Omental fat pad (tissue), 4 donors: ENCODE results near the gene GTF2H1. TPM values are rescaled to one million over a fixed set of nuclear protein-coding genes. Genes with fewer than 3 reads are reported as not detected.
A peak's percentile ranks its signal among the peaks of the same experiment; 100 is the strongest.

Source experiments
- ATAC-seq: fragments of 150-250 bp; one replicate; pipeline ENCODE4 v1.9.1; 2016; ENCODE audit warnings: mild to moderate bottlenecking, moderate library complexity; ENCODE audit not compliant: low FRiP score
- DNase-seq: peaks from one replicate; pipeline ENCODE4 v3.0.0-alpha.2; 2019; ENCODE audit warnings: low spot score
- total RNA-seq, 4 donors: library from RNA; depleted of rRNA; stranded (reverse); fragments of >200 nt; gene quantifications; one replicate each; pipeline ENCODE4 v1.1.0, GENCODE V29; 2016
- TF ChIP-seq, protein P1 (sequence below), 3 donors: fragments of 450-650 bp; IDR thresholded peaks; one replicate each; pipeline ENCODE4 v1.5.1; 2016 to 2017; ENCODE audit warnings: antibody characterized with exemption in 3 of 3, mild to moderate bottlenecking in 3 of 3, moderate library complexity in 2 of 3

GTF2H1 gene
- total RNA-seq, 4 donors from 2014 or later: 54.1 to 74.2 (median 70.8) TPM

DNA sequence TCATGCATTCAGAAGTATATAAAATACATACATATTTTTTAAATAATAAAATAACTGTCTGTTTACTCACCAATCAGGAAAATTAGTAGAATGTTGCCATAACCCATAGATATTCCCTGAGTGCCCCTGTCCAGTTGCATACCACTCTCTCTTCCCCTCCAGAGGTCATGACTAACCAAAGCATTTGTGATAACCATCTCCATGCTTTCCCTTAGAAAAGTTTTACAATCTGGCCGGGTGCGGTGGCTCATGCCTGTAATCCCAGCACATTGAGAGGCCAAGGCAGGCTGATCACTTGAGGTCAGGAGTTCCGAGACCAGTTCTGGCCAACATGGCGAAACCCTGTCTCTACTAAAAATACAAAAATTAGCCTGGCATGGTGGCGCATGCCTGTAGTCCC, 38.8 kb downstream of the GTF2H1 start:
- DNase-seq: no peak
- no peak for ATAC-seq
- TF ChIP-seq, protein P1, sequence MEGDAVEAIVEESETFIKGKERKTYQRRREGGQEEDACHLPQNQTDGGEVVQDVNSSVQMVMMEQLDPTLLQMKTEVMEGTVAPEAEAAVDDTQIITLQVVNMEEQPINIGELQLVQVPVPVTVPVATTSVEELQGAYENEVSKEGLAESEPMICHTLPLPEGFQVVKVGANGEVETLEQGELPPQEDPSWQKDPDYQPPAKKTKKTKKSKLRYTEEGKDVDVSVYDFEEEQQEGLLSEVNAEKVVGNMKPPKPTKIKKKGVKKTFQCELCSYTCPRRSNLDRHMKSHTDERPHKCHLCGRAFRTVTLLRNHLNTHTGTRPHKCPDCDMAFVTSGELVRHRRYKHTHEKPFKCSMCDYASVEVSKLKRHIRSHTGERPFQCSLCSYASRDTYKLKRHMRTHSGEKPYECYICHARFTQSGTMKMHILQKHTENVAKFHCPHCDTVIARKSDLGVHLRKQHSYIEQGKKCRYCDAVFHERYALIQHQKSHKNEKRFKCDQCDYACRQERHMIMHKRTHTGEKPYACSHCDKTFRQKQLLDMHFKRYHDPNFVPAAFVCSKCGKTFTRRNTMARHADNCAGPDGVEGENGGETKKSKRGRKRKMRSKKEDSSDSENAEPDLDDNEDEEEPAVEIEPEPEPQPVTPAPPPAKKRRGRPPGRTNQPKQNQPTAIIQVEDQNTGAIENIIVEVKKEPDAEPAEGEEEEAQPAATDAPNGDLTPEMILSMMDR (IDR thresholded peaks at IDR 0.05): no peak

DNA sequence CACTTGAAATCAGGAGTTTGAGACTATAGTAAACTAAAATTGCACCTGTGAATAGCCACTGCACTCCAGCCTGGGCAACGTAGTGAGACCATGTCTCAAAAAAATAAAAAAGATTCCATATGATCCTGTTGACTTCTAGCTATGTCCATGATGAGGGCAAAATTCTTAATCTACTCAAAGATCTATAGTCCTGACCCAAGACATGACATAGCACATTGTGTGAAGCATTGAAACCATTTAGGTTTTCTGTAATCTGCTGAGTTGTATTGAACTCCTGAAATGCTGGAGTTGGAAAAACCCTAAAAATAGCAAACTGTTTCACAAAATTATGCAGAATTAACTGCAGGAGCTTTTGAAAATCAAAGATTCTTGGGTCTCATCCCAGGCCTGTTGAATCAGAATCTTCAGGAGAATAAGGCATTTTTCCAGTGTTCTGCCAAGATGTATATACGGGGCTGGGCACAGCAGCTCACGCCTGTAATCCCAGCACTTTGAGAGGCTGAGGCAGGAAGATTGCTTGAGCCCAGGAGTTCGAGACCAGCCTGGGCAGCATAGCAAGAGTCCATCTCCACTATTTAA, 42.2 kb downstream of the GTF2H1 start:
- DNase-seq (no peak), ATAC-seq (no peak)
- TF ChIP-seq, protein P1 (IDR thresholded peaks at IDR 0.05): no peak

DNA sequence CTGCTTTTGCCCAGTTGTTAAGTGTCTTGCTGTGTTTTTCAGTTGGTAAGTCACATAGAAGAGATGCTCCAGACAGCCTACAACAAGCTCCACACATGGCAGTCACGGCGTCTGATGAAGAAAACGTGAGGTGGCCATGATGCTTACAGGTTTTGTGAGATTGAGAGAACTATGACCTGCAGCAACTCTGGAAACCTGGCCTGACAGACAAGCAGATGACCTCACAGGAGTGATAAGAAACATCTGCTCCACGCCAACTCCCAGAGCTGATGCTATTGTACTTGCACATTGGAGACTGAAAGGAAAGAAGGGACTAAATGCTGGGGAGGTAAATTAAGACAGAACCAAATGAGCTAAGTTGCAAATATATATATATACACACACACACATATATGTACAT, 43.4 kb downstream of the GTF2H1 start:
- ATAC-seq (no peak), DNase-seq (no peak)
- TF ChIP-seq, protein P1 (IDR thresholded peaks at IDR 0.05): no peak

DNA sequence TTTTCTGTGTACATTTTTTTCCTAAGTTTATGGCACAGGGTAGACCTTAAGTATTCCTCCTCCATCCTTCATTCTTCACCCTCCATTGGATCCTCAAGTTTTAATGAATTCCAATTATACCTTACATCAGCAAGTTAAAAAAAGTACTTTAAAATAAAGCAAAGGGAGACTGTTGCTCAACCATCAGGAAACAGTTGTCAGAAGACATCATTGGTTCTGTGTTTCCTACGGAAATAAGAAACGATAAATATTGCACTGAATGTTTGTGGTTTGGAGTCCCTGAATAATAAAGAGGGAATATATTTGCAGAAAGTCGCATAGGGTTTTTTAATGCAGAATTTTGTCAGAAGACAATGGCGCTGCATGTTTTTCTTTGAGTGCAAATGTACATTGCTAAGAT, 43.9 kb downstream of the GTF2H1 start:
- TF ChIP-seq, protein P1 (IDR thresholded peaks at IDR 0.05): no peak
- ATAC-seq: no peak
- DNase-seq: no peak

DNA sequence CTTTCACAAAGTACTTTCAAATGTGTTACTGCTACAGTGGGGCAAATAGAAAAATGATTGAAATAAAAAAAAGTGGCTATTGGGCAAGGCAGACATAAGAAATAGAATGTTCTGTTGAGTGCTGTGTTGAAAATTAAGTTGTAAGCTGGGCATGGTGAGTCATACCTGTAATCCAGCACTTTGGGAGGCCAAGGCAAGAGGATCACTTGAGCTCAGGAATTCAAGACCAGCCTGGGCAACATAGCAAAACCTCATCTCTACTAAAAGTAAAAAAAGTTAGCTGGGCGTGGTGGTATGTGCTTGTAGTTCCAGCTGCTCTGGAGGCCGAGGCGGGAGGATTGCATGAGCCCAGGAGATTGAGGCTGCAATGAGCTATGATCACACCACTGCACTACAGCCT, 45.1 kb downstream of the GTF2H1 start:
- no peak for DNase-seq
- TF ChIP-seq, protein P1 (IDR thresholded peaks at IDR 0.05): no peak
- ATAC-seq: no peak

DNA sequence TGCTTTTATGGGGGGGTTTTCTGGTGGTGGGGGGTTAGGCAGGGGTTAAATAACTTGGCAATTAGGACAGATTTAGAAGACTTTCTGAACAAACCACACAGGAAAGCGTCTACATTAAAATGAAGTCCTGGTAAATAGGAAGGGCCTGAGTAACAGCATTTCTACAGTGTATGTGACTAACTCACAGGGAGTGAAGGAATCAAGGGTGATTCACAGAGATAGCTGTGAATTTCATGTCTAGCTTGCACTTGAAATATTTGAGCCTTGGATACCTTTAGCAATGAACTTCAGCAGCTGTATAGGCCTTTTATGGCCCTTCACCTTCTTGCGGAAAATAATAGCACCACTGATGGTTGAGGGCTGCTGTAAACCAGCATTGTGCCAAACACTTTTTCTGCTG, 45.9 kb downstream of the GTF2H1 start:
- ATAC-seq: peak; percentile 51
- TF ChIP-seq, protein P1 (IDR thresholded peaks at IDR 0.05): no peak
- no peak for DNase-seq

DNA sequence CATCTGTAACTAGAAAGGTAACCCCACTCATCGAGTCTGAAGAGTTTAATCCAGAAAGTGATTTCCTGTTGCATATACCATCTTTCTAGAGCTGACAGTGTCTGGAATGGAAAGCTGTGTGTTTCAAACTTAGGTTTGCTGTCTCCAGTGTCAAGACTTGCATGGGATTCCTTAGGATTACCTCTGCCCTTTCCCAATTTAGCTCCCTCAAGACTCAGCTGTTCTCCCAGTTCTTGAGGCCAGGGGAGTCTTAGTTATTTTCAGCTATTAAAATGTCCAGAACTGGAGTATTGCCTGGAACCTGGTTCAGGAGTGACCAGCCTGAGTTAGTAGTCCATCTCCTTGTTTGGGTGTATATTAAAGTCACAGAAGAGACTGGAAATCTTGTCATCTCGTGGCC, 47.0 kb downstream of the GTF2H1 start:
- no peak for DNase-seq
- TF ChIP-seq, protein P1 (IDR thresholded peaks at IDR 0.05): no peak
- ATAC-seq: no peak
